Measurements from ENCODE around the gene GATA5.

GATA5 gene, protein sequence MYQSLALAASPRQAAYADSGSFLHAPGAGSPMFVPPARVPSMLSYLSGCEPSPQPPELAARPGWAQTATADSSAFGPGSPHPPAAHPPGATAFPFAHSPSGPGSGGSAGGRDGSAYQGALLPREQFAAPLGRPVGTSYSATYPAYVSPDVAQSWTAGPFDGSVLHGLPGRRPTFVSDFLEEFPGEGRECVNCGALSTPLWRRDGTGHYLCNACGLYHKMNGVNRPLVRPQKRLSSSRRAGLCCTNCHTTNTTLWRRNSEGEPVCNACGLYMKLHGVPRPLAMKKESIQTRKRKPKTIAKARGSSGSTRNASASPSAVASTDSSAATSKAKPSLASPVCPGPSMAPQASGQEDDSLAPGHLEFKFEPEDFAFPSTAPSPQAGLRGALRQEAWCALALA

DNA sequence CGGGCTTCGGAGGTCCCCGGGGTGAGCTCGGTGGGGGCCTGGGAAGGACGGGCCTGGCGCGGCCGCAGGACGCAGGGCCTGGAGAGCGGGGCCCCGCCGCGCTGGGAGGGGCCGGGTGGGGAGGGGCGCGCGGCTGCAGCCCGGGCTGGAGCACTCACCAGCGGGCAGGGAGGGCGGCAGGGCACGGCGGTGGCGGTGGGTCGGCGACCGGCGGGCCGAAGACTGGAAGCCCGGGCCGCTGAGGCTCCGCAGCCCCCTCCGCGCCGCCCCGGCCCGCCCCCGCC lies at the start of gene GATA5:
Gene GATA5, minus strand, starts transcription at position 224 of the 284 bp plus-strand sequence. CDS start 474 bp downstream, outside the sequence.
- DNase-seq (ENCODE audit: low read depth in 2 of 2), result no peak

DNA sequence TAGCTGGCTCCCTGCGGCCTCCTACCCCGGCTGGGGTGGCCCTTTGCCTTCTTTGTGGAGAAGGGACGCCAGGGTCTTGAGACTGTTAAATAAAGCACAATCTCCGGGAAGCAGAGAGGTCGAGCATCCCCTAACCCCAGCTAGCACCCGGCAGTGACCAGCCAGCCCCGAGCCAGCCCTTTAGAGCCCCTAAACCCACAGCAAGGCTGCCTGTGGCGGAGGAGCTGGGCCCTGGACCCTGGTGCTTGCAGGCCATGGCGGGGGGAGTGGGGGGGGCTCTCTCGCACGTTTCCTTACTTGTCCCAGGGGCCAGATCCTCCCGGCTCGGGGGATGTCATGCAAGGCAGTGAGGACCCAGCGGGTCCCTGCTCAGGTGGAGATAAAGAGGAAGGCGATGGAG lies 49.2 kb upstream of the GATA5 start:
- DNase-seq (ENCODE audit: low read depth in 2 of 2), result no peak

DNA sequence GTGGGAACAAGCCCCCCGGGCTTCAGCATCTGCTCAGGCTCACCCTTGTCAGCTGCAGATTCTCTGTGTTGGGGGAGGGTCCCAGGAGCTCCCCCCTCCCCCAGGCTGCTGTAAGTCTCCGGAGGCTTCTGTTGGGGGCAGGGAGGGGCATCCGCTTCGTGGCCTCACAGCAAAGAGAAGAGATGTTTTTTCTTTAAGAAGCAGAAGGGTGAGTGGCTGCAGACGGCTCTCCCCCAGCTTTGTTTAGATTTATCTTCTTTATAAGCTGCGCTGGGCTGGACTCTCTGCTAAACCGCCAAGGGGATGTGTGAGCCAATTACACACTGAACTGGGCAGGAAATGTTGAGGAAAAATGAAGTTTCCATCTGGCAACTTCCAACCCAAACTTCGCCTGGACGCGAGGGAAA lies 48.7 kb upstream of the GATA5 start:
- no peak for DNase-seq (ENCODE audit: low read depth in 2 of 2)

DNA sequence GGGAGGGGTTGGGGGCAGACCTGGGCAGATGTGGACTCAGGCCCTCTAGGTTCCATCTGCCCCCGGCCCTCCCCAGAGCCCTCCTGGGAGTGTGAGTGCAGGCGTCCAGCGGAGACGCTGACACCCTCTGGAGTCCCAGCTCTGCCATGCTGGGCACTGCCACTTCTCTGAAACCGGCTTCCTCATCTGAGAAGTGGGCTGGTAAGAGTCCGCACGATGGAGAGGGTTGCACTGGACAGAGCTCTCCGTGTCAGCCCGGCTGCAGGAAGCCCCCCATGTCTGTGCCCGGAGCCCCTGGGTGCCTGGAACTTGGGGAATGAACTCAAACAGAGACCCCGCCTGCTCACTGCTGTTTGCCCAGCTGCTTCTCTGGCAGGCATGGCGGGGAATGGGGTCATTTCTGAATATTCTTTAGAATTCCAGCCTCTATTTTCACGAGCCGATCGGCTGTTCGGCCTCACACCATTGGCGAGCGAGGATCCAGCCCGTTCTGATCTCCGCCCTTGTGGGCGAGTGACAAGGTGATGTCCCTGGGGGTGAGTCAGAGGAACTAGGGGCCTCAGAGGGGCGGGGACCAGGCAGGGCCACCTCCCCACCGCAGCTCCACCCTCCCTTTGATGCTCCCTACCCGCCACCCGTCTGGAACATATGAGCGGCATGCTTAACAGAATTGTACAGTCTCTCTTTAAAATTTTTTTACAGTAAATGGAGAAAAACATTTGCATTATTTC lies 47.8 kb upstream of the GATA5 start:
- DNase-seq (ENCODE audit: low read depth in 2 of 2), result peak; percentile 41 to 66

DNA sequence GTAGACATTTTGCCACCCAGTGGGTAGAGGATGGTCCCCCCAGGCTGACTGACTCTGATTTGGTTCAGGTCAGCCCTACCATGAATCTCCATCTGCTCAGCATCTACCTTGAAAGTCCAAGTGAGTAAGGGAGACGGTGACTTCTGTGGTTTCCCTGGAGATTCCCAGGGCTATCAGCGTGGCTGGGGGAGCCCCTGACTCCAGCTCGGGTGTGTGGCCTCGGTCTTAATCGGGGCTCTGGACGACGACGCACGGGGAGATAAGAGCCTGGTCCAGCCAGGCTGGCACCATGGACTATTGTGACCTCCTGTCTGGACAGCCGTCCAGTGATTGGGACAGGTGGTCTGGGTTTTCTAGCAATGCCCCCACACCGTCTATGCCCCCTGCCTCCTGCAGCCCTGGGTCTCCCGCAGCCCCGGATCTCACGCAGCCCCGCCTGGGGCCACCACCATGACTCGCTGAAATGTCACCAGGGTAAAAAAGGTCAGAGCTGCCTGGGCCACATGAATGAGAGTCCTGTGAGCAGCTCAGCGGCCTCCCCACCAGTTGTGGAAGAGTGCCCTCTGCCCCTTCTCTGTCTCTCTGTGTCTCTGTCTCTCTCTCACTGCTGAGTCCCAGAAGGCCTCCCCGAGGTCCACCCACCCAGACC lies 47.1 kb upstream of the GATA5 start:
- DNase-seq (ENCODE audit: low read depth in 2 of 2), result no peak

DNA sequence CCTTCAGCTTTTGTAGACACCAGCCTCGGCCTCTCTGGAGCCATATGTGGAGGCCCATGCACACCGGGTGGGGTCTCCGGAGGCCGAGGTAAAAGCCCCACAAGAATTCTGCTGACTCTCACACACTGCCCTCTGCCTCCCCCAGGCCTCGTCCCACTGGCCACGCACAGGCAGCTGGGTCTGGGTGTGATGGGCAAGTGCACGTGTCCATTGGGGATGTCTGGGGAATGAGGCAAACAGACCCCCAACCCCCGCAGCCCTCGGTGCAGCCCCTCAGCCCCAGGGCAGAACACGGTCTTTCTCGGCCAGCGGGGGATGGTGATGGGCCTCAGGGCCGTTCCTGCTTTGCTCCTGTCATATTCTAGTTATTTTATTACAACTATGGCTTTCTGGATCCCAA lies 44.0 kb upstream of the GATA5 start:
- no peak for DNase-seq (ENCODE audit: low read depth in 2 of 2)

DNA sequence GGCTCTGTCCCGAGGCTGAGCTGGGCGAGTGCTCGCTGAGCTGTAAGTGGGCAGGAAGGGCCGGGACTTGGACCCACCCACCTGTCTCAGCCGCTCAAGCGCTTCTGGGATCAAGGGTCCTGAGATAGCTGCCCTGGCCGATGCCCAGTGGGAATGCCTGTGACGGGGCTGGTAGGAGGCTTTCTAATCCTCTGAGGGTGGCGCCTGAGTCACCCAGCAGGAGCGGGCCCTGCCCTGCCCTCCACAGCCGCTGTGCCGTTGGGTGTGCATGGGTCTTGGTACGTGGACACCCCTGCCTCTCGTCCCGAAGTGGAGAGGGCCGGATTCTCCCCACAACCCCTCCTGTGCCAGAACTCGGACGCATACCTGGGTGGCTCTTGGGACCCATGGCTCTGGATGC lies 43.1 kb upstream of the GATA5 start:
- no peak for DNase-seq (ENCODE audit: low read depth in 2 of 2)

DNA sequence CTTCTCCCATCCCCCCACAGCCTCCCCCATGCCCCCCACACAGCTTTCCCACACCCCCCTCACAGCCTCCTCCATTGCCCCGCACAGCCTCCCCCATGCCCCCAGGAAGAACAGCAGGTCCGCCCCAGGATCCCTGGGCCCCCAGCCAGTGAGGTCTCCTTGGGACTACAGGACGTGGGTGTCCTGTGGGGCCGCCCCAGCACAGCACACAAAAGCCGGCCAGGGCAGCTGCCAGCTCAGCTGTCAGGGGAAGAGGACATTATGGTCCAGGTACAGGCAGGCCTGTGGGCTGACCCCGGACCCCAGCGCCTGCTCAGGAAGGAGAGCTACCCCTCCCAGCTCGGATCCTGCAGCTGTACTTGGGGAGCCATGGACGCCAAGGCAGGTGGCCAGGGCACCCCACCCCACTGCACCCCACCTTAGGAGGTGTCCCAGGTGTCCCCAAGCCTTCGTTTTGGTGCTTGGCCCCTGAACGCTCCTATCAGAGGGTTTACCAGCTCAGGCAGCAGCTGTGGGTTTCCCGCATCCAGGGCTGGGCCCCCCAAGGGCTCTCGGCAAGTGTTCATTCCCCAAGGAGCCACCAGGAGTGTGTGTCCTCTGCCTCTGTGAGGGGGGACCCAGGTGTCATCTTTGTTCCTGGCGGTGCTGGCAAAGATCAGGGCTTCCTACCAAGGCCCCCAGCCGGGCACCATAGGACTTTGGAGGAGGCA lies 42.3 kb upstream of the GATA5 start:
- no peak for DNase-seq (ENCODE audit: low read depth in 2 of 2)

DNA sequence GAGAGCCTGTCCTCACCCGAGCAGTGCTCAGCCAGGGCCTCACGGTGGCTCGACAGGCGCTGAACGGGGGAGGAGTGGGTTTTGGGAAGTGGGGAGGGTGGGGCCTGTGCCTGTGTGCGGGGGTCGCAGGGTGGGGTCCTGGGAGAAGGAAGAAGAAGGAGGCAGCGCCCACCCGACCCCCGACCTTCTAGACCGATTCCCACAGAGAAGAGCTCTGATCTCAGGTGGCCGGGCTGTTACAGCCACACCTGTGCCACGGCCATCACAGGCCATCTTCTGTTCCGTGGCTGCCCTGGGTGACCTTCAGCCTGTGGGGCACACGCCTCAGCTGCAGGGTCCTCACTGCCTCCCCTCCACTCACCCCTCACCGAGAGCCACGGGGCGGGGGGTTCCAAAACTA lies 41.4 kb upstream of the GATA5 start:
- DNase-seq (ENCODE audit: low read depth in 2 of 2), result no peak

DNA sequence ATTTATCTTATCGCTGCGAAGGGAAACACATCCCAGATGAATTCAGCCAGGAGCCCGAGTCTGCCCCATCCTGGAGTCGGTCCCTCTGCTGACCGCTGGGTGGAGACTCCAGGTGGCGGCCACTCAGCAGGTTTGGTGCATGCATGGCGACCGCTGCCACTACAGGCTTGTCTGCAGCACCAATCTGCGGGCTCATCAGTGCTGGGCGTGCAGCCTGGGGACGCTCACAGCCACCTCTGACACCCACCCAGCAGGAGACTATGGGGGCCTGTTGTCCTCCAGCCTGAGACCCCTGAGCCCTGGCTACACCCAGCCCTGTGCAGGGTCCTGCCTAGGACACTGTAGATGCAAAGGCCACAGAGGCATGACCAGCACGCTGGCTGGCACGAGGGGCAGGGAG lies 40.5 kb upstream of the GATA5 start:
- DNase-seq (ENCODE audit: low read depth in 2 of 2), result no peak

DNA sequence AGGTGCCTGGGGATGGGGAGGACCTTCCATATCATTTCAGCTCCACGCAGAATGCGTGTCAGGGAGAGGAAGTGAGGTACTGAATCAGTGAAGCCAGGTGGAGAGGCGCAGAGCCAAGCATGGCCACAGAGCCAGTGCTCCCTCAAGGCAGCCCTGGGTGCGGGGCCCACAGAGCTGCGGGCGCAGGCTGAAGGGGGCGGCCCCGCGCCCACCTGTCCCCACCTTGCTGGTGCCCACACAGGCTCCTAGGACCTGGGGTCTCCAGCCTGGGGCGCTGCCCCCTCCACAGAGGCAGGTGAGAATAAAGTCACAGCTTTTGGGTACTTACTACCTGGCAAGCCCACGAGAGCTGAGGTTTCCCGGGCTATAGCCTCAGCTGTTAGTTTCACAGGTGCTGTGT lies 40.0 kb upstream of the GATA5 start:
- DNase-seq (ENCODE audit: low read depth in 2 of 2), result no peak

DNA sequence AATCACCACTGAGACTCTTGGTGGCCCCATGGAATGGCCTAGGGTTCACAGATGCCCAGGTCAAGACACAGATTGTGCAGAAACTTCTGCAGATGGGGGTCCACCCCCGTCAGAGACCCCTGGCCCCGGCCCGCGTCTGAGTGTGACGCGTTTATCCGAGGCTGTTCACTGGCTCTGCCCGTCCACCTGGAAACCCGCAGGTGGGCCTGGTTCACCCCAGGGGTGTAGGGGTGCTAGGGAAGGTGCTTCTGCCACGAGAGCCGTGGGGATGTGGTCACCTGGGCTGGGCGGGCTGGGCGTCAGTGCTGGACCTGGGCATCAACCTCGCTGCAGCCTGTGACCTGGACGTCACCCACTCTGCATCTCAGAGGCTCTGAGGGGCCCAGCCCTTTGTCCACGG lies 39.5 kb upstream of the GATA5 start:
- DNase-seq (ENCODE audit: low read depth in 2 of 2), result no peak

DNA sequence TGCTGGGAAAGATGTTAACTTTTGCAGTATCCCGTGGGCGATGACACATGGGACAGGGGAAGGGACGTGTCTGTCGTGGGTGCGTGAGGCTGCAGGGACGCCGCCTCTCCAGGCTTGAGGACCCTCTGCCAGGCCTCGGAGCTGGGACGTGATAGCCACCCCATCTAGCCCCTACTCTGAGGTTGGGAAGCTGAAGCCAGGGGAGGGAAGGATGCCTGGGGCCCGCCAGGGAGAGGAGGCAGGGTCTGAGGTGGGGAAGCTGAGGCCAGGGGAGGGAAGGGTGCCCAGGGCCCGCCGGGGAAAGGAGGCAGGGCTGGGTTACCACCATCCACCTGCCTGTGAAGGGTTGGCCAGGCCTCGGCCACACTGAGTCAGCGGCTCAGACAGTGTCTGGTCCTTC lies 38.2 kb upstream of the GATA5 start:
- no peak for DNase-seq (ENCODE audit: low read depth in 2 of 2)

DNA sequence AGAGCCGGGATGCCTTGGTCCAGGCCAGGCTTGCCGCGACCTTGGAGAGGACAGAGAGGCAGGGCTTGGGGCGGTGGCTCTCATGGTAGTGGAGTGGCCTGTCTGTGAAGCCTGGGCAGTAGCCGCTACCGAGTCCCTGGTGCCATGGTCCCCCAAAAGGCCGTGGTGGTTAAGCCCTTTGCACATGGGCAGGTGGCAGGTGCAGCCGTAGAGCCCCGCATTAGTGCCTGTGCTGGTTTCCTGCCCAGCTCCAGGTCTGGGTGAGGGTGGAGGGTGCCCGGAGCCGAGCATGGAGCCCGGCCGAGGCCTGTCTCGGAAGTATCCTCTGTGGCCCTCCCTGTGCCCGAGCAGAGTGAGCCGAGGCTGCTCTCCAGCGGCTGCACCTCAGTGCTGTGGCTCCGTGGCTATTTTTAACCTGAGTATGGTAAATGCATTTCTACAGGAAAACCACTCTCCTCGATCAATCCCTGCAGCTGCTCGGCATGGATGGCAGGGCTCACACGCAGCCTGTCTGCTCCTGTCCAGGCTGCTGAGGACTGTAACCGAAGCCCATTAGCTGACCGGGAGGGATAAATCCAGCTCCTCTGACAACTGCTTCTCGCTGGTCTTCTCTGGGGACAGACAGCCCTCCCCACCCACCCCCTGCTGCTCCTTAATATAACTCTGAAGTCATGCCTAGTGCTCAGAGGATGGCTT lies 36.3 kb upstream of the GATA5 start:
- DNase-seq (ENCODE audit: low read depth in 2 of 2), result no peak

DNA sequence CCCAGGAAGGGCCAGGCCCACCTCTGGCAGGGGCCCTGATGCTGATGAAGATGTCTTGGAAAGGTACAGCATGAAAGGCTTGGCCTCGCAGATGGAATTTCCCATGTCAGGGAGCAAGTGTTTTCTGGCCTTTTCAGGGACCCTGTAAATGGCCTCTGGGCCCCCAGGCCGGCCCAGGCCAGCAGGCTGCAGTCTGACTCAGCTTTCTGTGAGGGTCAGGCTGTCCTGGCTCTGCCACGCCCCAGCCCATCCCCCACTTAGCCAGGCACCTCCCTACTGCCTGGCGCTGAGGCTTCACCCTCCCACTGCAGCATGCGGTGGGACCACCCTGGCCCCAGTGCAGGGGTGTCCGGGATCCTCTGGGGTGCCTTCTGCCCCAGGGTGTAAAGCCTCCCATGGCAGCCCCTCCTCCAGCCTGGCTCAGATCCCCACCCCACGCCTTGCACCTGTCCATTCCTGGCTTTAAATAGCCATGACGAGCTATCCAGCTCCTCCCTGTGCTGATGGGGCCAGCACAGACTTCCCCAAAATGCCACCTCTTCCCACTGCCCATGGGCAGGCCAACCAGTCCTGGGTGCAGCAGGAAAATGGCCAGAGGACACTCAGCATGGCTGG lies 35.6 kb upstream of the GATA5 start:
- DNase-seq (ENCODE audit: low read depth in 2 of 2), result no peak

DNA sequence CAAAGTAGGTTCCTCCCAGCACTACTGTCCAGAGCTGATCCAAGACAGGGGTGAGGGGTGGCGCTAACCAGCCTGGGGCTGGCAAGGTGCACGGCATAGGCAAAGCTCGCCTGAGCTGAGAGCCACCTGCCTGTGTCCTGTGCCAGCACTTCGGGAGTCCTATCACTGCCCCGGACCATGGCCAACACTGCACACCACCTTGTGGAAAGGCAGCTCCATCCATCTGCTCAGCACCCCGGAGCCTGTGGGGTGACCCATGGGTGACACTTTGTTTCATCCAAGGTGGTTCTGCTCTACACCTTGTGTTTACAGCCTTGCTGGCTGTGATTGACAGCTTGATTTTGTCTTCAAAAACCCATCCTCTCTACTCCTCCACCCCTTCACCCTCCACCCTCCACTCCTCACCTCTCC lies 32.9 kb upstream of the GATA5 start:
- no peak for DNase-seq (ENCODE audit: low read depth in 2 of 2)

DNA sequence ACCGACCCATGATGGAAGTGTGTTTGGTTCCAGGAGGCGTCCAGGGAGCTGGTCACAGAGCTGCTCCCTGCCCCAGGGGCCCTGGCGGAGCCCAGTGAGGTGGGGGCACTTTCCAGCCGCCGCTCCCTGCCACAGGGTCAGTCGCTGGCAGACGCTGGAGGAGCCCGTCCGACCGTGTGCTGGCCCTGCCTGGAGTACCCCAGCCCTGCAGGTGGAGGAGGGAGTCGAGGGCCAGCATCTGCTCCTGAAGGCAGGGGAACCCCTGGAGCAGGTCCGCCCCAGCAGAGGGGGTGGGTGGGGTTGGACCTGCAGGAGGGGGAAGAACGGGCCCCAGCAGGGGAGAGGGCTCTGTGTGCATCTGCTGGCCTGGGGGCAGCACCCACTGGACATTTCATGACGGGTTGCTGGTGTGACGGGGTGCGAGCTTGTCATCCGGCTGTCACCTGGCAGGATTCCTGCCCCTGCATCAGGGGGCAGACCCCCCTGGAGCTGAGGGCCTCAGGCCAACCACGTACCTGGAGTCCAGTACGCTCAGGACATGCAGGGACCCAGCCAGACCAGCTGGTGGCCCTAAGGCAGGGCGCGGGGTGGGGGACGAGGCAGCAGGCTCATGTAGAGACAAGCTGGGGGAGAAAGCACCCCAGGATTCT lies 32.3 kb upstream of the GATA5 start:
- no peak for DNase-seq (ENCODE audit: low read depth in 2 of 2)

DNA sequence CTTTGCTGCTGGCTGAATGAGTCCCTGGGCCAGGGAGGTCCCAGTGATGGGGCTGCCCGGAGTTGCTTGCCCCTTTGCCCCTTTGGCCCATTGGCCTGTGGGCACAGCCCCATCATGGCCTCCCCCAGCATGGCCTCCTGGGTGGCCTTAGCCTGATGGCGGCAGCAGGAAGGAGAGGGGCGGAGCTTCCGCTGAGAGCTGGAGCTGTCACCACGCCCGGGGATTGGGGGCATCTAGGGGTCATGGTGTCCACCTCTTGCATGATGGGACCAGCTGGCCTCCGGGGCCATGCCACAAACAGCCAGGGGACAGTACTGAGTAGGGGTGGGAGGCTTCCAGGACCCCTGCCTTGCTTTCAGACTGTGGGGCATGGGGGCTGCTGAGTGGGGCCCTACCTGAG lies 31.5 kb upstream of the GATA5 start:
- DNase-seq (ENCODE audit: low read depth in 2 of 2), result no peak

DNA sequence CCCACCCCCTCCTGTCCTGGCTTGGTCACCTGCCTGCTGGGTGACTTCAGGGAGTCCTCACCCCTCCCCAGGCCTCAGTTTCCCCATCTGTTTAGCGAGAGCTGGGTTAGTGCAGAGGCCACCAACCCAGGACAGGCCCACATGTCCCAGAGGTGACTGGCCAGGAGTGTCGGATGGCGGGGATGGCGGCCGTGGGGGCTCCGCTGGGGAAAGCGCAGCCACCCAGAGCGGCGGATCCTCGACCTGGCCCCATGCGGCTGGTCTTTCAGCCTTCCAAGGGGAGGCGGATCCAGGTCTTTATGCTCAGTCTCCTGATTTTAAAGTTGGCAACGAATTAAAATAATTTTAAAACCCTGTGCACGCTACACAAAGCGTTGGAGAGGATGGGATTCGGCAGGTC lies 31.0 kb upstream of the GATA5 start:
- DNase-seq (ENCODE audit: low read depth in 2 of 2), result no peak

DNA sequence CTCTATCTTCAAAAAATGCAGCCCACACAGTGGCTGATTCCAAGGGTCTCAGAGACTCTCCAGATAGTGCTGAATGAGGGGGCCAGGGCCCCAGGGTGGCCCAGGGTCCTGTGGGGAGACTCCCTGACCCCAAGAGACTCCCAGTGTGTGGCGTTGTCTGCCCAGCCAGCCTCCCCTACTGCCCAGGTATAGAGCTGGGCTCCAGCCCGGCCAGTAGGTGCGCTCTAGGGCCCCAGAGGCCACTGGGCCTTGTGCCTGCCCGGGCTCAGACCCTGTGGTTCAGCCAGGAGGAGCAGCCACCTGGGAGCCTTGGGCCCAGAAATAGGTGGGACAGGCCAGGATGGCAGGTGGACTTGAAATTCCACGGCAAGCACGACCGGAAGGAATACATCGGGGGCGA lies 30.3 kb upstream of the GATA5 start:
- DNase-seq (ENCODE audit: low read depth in 2 of 2), result no peak

All from stimulated activated CD8-positive, alpha-beta memory T cell treated with anti-CD3 and anti-CD28 coated beads, Interleukin-15, amount 100 ng/mL, for 4 hours (primary cell).